H9 (cell line): ENCODE data around the gene PLCD3. TPM values are rescaled to one million over a fixed set of nuclear protein-coding genes. Genes with fewer than 3 reads are reported as not detected.

Source experiments
- DNase-seq: peaks from one replicate; pipeline ENCODE4 v3.0.0-alpha.2; 2017
- H2AFZ ChIP-seq: one replicate; pipeline ENCODE4 v1.6.1; 2013; ENCODE audit warnings: mild to moderate bottlenecking, low read length, control low read depth, moderate library complexity
- H2AK5ac ChIP-seq: 2 replicates; pipeline ENCODE4 v1.6.1; 2013; ENCODE audit warnings: low read length, control low read depth, mixed read lengths; ENCODE audit not compliant: insufficient read length
- H2BK120ac ChIP-seq: one replicate; pipeline ENCODE4 v1.6.1; 2013; ENCODE audit warnings: low read depth, mild to moderate bottlenecking, low read length, control low read depth, inconsistent platforms; ENCODE audit not compliant: poor library complexity, severe bottlenecking
- H2BK12ac ChIP-seq: 2 replicates; pipeline ENCODE4 v1.6.1; 2013; ENCODE audit warnings: low read length, control low read depth, mixed read lengths, low read depth; ENCODE audit not compliant: insufficient read length
- H2BK15ac ChIP-seq: 2 replicates; pipeline ENCODE4 v1.6.1; 2013; ENCODE audit warnings: low read depth, low read length, control low read depth
- H2BK20ac ChIP-seq: one replicate; pipeline ENCODE4 v1.6.1; 2013; ENCODE audit warnings: low read depth, mild to moderate bottlenecking, low read length, control low read depth, inconsistent platforms; ENCODE audit not compliant: poor library complexity, severe bottlenecking
- H2BK5ac ChIP-seq: 2 replicates; pipeline ENCODE4 v1.6.1; 2013; ENCODE audit warnings: low read length, control low read depth, mixed read lengths; ENCODE audit not compliant: insufficient read length
- H3K14ac ChIP-seq: 2 replicates; pipeline ENCODE4 v1.6.1; 2013; ENCODE audit warnings: low read length, control low read depth; ENCODE audit not compliant: insufficient read depth
- H3K18ac ChIP-seq: 2 replicates; pipeline ENCODE4 v1.6.1; 2013; ENCODE audit warnings: low read depth, mild to moderate bottlenecking, mixed read lengths, low read length, control low read depth; ENCODE audit not compliant: insufficient read length
- H3K23ac ChIP-seq: 2 replicates; pipeline ENCODE4 v1.6.1; 2013; ENCODE audit warnings: low read length, control low read depth, mixed read lengths, low read depth; ENCODE audit not compliant: insufficient read length
- H3K23me2 ChIP-seq: 2 replicates; pipeline ENCODE4 v1.6.1; 2013; ENCODE audit warnings: low read depth, mild to moderate bottlenecking, mixed read lengths, low read length, control low read depth; ENCODE audit not compliant: insufficient read length, poor library complexity, severe bottlenecking
- H3K27ac ChIP-seq: 2 replicates; pipeline ENCODE4 v1.5.1; 2013; ENCODE audit warnings: low read length, control low read depth, mixed read lengths, low read depth; ENCODE audit not compliant: insufficient read length
- H3K27me3 ChIP-seq: 2 replicates; pipeline ENCODE4 v1.6.1; 2013; ENCODE audit warnings: low read length, control low read depth, inconsistent platforms; ENCODE audit not compliant: insufficient read depth
- H3K4ac ChIP-seq: 2 replicates; pipeline ENCODE4 v1.6.1; 2013; ENCODE audit warnings: low read depth, mild to moderate bottlenecking, control low read depth, inconsistent platforms, low read length, moderate library complexity
- H3K4me1 ChIP-seq: 2 replicates; pipeline ENCODE4 v1.6.1; 2013; ENCODE audit warnings: low read length, control low read depth, inconsistent platforms; ENCODE audit not compliant: insufficient read depth
- H3K4me2 ChIP-seq: 2 replicates; pipeline ENCODE4 v1.6.1; 2013; ENCODE audit warnings: low read length, control low read depth, mixed read lengths; ENCODE audit not compliant: insufficient read length, insufficient read depth
- H3K56ac ChIP-seq: 2 replicates; pipeline ENCODE4 v1.6.1; 2013; ENCODE audit warnings: low read depth, mild to moderate bottlenecking, mixed read lengths, low read length, control low read depth; ENCODE audit not compliant: insufficient read length
- H3K79me1 ChIP-seq: 2 replicates; pipeline ENCODE4 v1.6.1; 2013; ENCODE audit warnings: low read depth, mild to moderate bottlenecking, moderate library complexity, low read length, control low read depth, inconsistent platforms; ENCODE audit not compliant: insufficient read depth, poor library complexity, severe bottlenecking
- H3K79me2 ChIP-seq: 2 replicates; pipeline ENCODE4 v1.6.1; 2013; ENCODE audit warnings: low read length, control low read depth, inconsistent platforms; ENCODE audit not compliant: insufficient read depth
- H3K9ac ChIP-seq: 2 replicates; pipeline ENCODE4 v1.6.1; 2013; ENCODE audit warnings: low read length, control low read depth, mixed read lengths; ENCODE audit not compliant: insufficient read length; ENCODE audit errors: extremely low read depth
- H3K9me3 ChIP-seq: one replicate; pipeline ENCODE4 v1.6.1; 2013; ENCODE audit warnings: low read depth, low read length, inconsistent platforms; ENCODE audit not compliant: control insufficient read depth
- H3T11ph ChIP-seq: one replicate; pipeline ENCODE4 v1.6.1; 2013; ENCODE audit warnings: mild to moderate bottlenecking, low read length, control low read depth, inconsistent platforms
- H4K20me1 ChIP-seq: one replicate; pipeline ENCODE4 v1.6.1; 2013; ENCODE audit not compliant: control insufficient read depth, insufficient read length, insufficient read depth
- H4K5ac ChIP-seq: 2 replicates; pipeline ENCODE4 v1.6.1; 2013; ENCODE audit warnings: low read depth, mild to moderate bottlenecking, mixed read lengths, low read length, control low read depth; ENCODE audit not compliant: insufficient read length
- H4K8ac ChIP-seq: replicated peaks from 2 replicates; pipeline ENCODE4 v1.6.1; 2013; ENCODE audit warnings: low read length, control low read depth, mixed read lengths, low read depth; ENCODE audit not compliant: insufficient read length
- H4K91ac ChIP-seq: 2 replicates; pipeline ENCODE4 v1.6.1; 2013; ENCODE audit warnings: low read depth, mild to moderate bottlenecking, moderate library complexity, mixed read lengths, low read length, control low read depth; ENCODE audit not compliant: insufficient read length
- H3K27ac Mint-ChIP-seq, 3 experiments: 2 replicates in 2 of 3; 3 replicates in 1 of 3; pipeline ENCODE4 v1.8.0; 2020 to 2021; ENCODE audit warnings: mixed read lengths in 3 of 3, mild to moderate bottlenecking in 1 of 3, moderate library complexity in 1 of 3
- H3K27me3 Mint-ChIP-seq: 2 replicates; pipeline ENCODE4 v1.8.0; 2021; ENCODE audit warnings: low read depth, mild to moderate bottlenecking, moderate library complexity, mixed read lengths
- H3K36me3 Mint-ChIP-seq, 3 experiments: 2 replicates in 2 of 3; 3 replicates in 1 of 3; pipeline ENCODE4 v1.8.0; 2020 to 2021; ENCODE audit warnings: low read depth in 3 of 3, mixed read lengths in 3 of 3; ENCODE audit not compliant: insufficient read depth in 1 of 3
- H3K4me1 Mint-ChIP-seq, 2 experiments: 2 replicates each; pipeline ENCODE4 v1.8.0; 2020; ENCODE audit warnings: mixed read lengths in 2 of 2
- H3K4me3 Mint-ChIP-seq, 2 experiments: 2 replicates in 1 of 2; 3 replicates in 1 of 2; pipeline ENCODE4 v1.8.0; 2020 to 2021; ENCODE audit warnings: mild to moderate bottlenecking in 2 of 2, mixed read lengths in 2 of 2, moderate library complexity in 1 of 2
- H3K9me3 Mint-ChIP-seq, 2 experiments: 2 replicates in 1 of 2; 3 replicates in 1 of 2; pipeline ENCODE4 v1.8.0; 2020; ENCODE audit warnings: mild to moderate bottlenecking in 2 of 2, mixed read lengths in 2 of 2, moderate library complexity in 1 of 2
- WGBS: extraction: QIAGEN DNeasy Blood & Tissue Kit; methylation state at CpG from one replicate; pipeline ENCODE4 v1.1.7; 2013; ENCODE audit warnings: missing lambda C conversion rate, low lambda C conversion rate, mixed read lengths; ENCODE audit not compliant: insufficient read length; ENCODE audit errors: extremely low coverage; 5-methylcytosine and 5-hydroxymethylcytosine counted together
- total RNA-seq: library from RNA; stranded (reverse); gene quantifications from 2 replicates; pipeline ENCODE4 v1.2.1, GENCODE V29; 2021
- TF ChIP-seq, protein P1 (sequence below): fragments of 200-600 bp; sonication (generic); conservative IDR thresholded peaks from 3 replicates; pipeline ENCODE4 v1.8.0; 2021; ENCODE audit warnings: antibody characterized with exemption, mild to moderate bottlenecking

The PLCD3 gene
- total RNA-seq, 1 experiment from 2014 or later: 41.6 TPM

DNA sequence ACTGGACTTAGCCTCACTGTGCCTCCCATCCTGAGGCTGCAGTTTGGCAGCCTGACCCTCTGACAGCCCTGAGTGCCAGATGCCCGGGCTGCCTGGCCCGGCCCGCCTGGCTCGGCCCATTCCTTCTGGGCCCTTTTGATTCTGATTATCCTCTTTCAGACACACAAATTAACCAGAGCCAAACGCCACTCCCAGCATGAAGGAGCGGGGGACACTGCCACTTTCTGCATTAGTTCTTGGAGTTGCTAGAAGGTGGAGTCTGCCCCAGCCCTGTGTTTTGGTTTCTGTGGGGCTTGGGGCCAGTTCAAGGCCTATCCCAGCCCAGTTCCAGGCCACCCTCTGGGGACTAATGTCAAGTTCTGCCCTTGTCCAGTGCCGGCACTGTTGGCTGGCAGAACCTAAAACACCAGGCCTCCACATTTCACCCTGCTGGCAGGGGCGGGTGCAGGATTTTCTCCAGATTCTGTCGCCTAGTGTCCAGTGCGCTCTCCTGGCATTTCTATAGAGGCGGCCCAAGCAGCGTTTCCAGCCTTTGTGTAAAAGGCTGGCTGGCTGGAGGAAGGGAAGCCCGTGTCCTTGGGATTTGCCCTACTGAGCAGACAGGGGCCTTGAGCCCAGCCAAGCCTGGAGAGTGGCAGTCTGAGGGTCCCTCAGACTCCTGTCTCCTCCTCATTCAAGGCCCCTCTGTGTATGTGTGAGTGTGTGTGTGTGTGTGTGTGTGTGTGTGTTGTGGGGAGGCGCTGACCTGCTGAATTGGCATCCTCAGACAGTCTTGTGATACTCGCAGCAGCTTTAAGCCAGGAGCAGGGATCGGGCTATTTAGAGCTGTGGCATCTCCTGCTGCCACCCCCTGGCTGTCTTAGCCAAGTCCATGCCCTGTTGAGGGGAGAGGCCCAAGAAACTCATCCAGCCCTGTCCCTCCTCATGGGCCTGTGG is 21.4 kb downstream of the PLCD3 start:
- Histone ChIP-seq H3K23ac (no peak overlapping the region), H3K18ac (no peak overlapping the region), H3K79me1 (no peaks in the 10 kb centered on the region), H4K91ac (no peak overlapping the region), H3K4me2 (no peak overlapping the region), H3K23me2 (no peaks in the 10 kb centered on the region), H3K9ac (no peak overlapping the region), H2BK5ac (no peak overlapping the region), H2BK15ac (no peak overlapping the region), H3K4me1 (no peaks in the 10 kb centered on the region), H2BK12ac (no peak overlapping the region), H2BK120ac (no peak overlapping the region), H3K4ac (no peak overlapping the region), H4K20me1 (no peaks in the 10 kb centered on the region), H2AK5ac (no peak overlapping the region), H4K8ac (no peak overlapping the region), H3T11ph (no peak overlapping the region), H3K14ac (no peak overlapping the region), H3K79me2 (no peaks in the 10 kb centered on the region), H2BK20ac (no peak overlapping the region), H3K27me3 (no peaks in the 10 kb centered on the region), H2AFZ (no peak overlapping the region), H3K56ac (no peak overlapping the region), H3K27ac (no peak overlapping the region), H3K9me3 (no peaks in the 10 kb centered on the region), H4K5ac (no peak overlapping the region)
- WGBS: no CpG with 5 or more reads among the region's 16 CpGs
- DNase-seq: no peak
- peak overlapping the region; percentile 57 to 78 (median 60); a peak in 3 of 7 replicates for H3K27ac Mint-ChIP-seq
- peaks cover 2% of the 10 kb centered on the region; the same call in 1 of the 2 replicates for H3K27me3 Mint-ChIP-seq
- TF ChIP-seq, protein P1, sequence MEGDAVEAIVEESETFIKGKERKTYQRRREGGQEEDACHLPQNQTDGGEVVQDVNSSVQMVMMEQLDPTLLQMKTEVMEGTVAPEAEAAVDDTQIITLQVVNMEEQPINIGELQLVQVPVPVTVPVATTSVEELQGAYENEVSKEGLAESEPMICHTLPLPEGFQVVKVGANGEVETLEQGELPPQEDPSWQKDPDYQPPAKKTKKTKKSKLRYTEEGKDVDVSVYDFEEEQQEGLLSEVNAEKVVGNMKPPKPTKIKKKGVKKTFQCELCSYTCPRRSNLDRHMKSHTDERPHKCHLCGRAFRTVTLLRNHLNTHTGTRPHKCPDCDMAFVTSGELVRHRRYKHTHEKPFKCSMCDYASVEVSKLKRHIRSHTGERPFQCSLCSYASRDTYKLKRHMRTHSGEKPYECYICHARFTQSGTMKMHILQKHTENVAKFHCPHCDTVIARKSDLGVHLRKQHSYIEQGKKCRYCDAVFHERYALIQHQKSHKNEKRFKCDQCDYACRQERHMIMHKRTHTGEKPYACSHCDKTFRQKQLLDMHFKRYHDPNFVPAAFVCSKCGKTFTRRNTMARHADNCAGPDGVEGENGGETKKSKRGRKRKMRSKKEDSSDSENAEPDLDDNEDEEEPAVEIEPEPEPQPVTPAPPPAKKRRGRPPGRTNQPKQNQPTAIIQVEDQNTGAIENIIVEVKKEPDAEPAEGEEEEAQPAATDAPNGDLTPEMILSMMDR: no peak
- no peaks in the 10 kb centered on the region for H3K9me3 Mint-ChIP-seq
- H3K4me3 Mint-ChIP-seq: no peak overlapping the region
- peaks cover 4 to 28% of the 10 kb centered on the region in 2 experiments; a peak in 3 of 4 replicates for H3K4me1 Mint-ChIP-seq
- peaks cover 0 to 34% (median 26%) of the 10 kb centered on the region in 3 experiments; a peak in 6 of 7 replicates for H3K36me3 Mint-ChIP-seq
